HEK293 (cell line): ENCODE results near the gene HTT.

Source experiments
- CTCF ChIA-PET: fragments of 350-600 bp; formaldehyde crosslinking; extraction: SDS; loops from one replicate; lab custom pipeline; 2021; ENCODE audit warnings: antibody characterized with exemption; lab: Yijun Ruan, JAX
- POLR2A ChIA-PET: fragments of 300-600 bp; formaldehyde crosslinking; extraction: SDS; loops from one replicate; lab custom pipeline; 2020; ENCODE audit warnings: antibody characterized with exemption, inconsistent platforms; lab: Yijun Ruan, JAX
- H3K27ac ChIP-seq: fragments of 200-500 bp; sonication (Bioruptor generic); 2 replicates; pipeline ENCODE4 v1.5.1; 2014; ENCODE audit warnings: low read depth, low read length, control low read depth, inconsistent platforms; ENCODE audit errors: extremely low read depth
- H3K36me3 ChIP-seq, 2 experiments: fragments of 200-500 bp in 1 of 2; sonication (Bioruptor generic) in 1 of 2; 1 replicate in 1 of 2; 2 replicates in 1 of 2; pipeline ENCODE4 v1.5.1; 2014 to 2017; ENCODE audit warnings: inconsistent platforms in 2 of 2, low read length in 2 of 2; ENCODE audit not compliant: control insufficient read depth in 2 of 2, insufficient read depth in 1 of 2
- H3K4me1 ChIP-seq: fragments of 200-500 bp; sonication (Bioruptor generic); 2 replicates; pipeline ENCODE4 v1.5.1; 2014; ENCODE audit warnings: mild to moderate bottlenecking, low read length, inconsistent platforms; ENCODE audit not compliant: control insufficient read depth, insufficient read depth
- H3K4me3 ChIP-seq: 2 replicates; pipeline ENCODE4 v1.5.1; 2011; ENCODE audit warnings: low read depth, mild to moderate bottlenecking, control low read depth, low read length, moderate library complexity
- H3K9me3 ChIP-seq: fragments of 200-500 bp; sonication (Bioruptor generic); 2 replicates; pipeline ENCODE4 v1.5.1; 2014; ENCODE audit warnings: low read depth, low read length, inconsistent platforms; ENCODE audit not compliant: control insufficient read depth, insufficient read depth
- HIC1 ChIP-seq: fragments of 450-650 bp; formaldehyde crosslinking; IDR thresholded peaks from 2 replicates; pipeline ENCODE4 v1.5.1; 2016; ENCODE audit warnings: missing biosample characterization, missing genetic modification characterization
- KLF10 ChIP-seq: fragments of 450-650 bp; IDR thresholded peaks from 2 replicates; pipeline ENCODE4 v1.5.1; 2018; ENCODE audit warnings: missing biosample characterization, mild to moderate bottlenecking, missing genetic modification characterization
- KLF7 ChIP-seq: fragments of 450-650 bp; formaldehyde crosslinking; IDR thresholded peaks from 2 replicates; pipeline ENCODE4 v1.5.1; 2016; ENCODE audit warnings: missing biosample characterization, missing genetic modification characterization, borderline replicate concordance
- KLF9 ChIP-seq: fragments of 450-650 bp; formaldehyde crosslinking; IDR thresholded peaks from 2 replicates; pipeline ENCODE4 v1.5.1; 2016; ENCODE audit warnings: missing biosample characterization, missing genetic modification characterization, low read depth
- MEIS1 ChIP-seq: sonication (generic); formaldehyde crosslinking; IDR thresholded peaks from 2 replicates; pipeline ENCODE4 v1.8.1; 2022; ENCODE audit warnings: missing genetic modification reagents, mild to moderate bottlenecking, borderline replicate concordance
- MYNN ChIP-seq: fragments of 450-650 bp; formaldehyde crosslinking; IDR thresholded peaks from 2 replicates; pipeline ENCODE4 v1.5.1; 2016; ENCODE audit warnings: missing biosample characterization, missing genetic modification characterization, borderline replicate concordance
- PRDM1 ChIP-seq: fragments of 450-650 bp; formaldehyde crosslinking; IDR thresholded peaks from 2 replicates; pipeline ENCODE4; 2016; ENCODE audit warnings: missing biosample characterization, missing genetic modification characterization
- ZBTB1 ChIP-seq: fragments of 450-650 bp; formaldehyde crosslinking; IDR thresholded peaks from 2 replicates; pipeline ENCODE4 v1.5.1; 2016; ENCODE audit warnings: missing biosample characterization, missing genetic modification characterization
- ZBTB20 ChIP-seq: fragments of 450-650 bp; formaldehyde crosslinking; IDR thresholded peaks from 2 replicates; pipeline ENCODE4 v1.5.1; 2016; ENCODE audit warnings: missing biosample characterization, missing genetic modification characterization
- ZBTB26 ChIP-seq: fragments of 450-650 bp; formaldehyde crosslinking; optimal IDR thresholded peaks from 2 replicates; pipeline ENCODE3; 2016; ENCODE audit warnings: missing biosample characterization, mild to moderate bottlenecking, missing genetic modification characterization
- ZBTB8A ChIP-seq: fragments of 450-650 bp; formaldehyde crosslinking; IDR thresholded peaks from 2 replicates; pipeline ENCODE4 v1.5.1; 2016; ENCODE audit warnings: missing biosample characterization, missing genetic modification characterization
- ZNF114 ChIP-seq: fragments of 450-650 bp; formaldehyde crosslinking; IDR thresholded peaks from 2 replicates; pipeline ENCODE4 v1.5.0; 2017; ENCODE audit warnings: missing biosample characterization, missing genetic modification characterization
- ZNF133 ChIP-seq: fragments of 450-650 bp; formaldehyde crosslinking; IDR thresholded peaks from 2 replicates; pipeline ENCODE4 v1.5.1; 2016; ENCODE audit warnings: missing biosample characterization, missing genetic modification characterization
- ZNF174 ChIP-seq: fragments of 450-650 bp; formaldehyde crosslinking; IDR thresholded peaks from 2 replicates; pipeline ENCODE4 v1.5.0; 2017; ENCODE audit warnings: missing biosample characterization, mild to moderate bottlenecking, missing genetic modification characterization
- ZNF37A ChIP-seq: fragments of 450-650 bp; IDR thresholded peaks from 2 replicates; pipeline ENCODE4 v1.5.1; 2018; ENCODE audit warnings: missing biosample characterization, missing genetic modification characterization
- ZNF404 ChIP-seq: fragments of 450-650 bp; formaldehyde crosslinking; IDR thresholded peaks from 2 replicates; pipeline ENCODE4 v1.5.1; 2017; ENCODE audit warnings: missing biosample characterization, missing genetic modification characterization
- ZNF558 ChIP-seq: fragments of 450-650 bp; formaldehyde crosslinking; IDR thresholded peaks from 2 replicates; pipeline ENCODE4 v1.5.1; 2016; ENCODE audit warnings: missing biosample characterization, missing genetic modification characterization
- ZNF596 ChIP-seq: fragments of 450-650 bp; IDR thresholded peaks from 2 replicates; pipeline ENCODE4 v1.5.0; 2018; ENCODE audit warnings: missing biosample characterization, mild to moderate bottlenecking, missing genetic modification characterization, moderate library complexity
- ZNF629 ChIP-seq: fragments of 450-650 bp; formaldehyde crosslinking; IDR thresholded peaks from 2 replicates; pipeline ENCODE4 v1.5.1; 2017; ENCODE audit warnings: missing biosample characterization, missing genetic modification characterization
- ZNF654 ChIP-seq: fragments of 450-650 bp; formaldehyde crosslinking; IDR thresholded peaks from 2 replicates; pipeline ENCODE4 v1.5.1; 2016; ENCODE audit warnings: low read depth, missing biosample characterization, missing genetic modification characterization
- ZNF664 ChIP-seq: fragments of 450-650 bp; formaldehyde crosslinking; IDR thresholded peaks from 2 replicates; pipeline ENCODE4 v1.5.1; 2016; ENCODE audit warnings: missing biosample characterization, missing genetic modification characterization
- ZNF777 ChIP-seq: fragments of 450-650 bp; formaldehyde crosslinking; IDR thresholded peaks from 2 replicates; pipeline ENCODE4 v1.5.1; 2017; ENCODE audit warnings: missing biosample characterization, missing genetic modification characterization, borderline replicate concordance
- ZNF791 ChIP-seq: fragments of 450-650 bp; formaldehyde crosslinking; IDR thresholded peaks from 2 replicates; pipeline ENCODE4 v1.5.1; 2016; ENCODE audit warnings: missing biosample characterization, missing genetic modification characterization
- TF ChIP-seq, protein P1 (sequence below): fragments of 450-650 bp; formaldehyde crosslinking; IDR thresholded peaks from 2 replicates; pipeline ENCODE4 v1.5.1; 2016; ENCODE audit warnings: missing biosample characterization, missing genetic modification characterization
- TF ChIP-seq, protein P2 (sequence below): fragments of 450-650 bp; formaldehyde crosslinking; IDR thresholded peaks from 2 replicates; pipeline ENCODE4 v1.5.1; 2017; ENCODE audit warnings: missing biosample characterization, missing genetic modification characterization

Gene HTT

GRCh38 chr4:3029464-3029863, 45.0 kb upstream of the HTT start:
- POLR2A ChIA-PET = no interaction called here
- H3K4me1 ChIP-seq = no peaks in the 10 kb centered on the region
- no peak overlapping the region for H3K27ac ChIP-seq
- CTCF ChIA-PET = interaction anchor here (0.7 kb wide), 1 partner anchor 52 kb away, joined by 4 read pairs; no protein-coding TSS in a partner anchor
- H3K4me3 ChIP-seq = no peak overlapping the region
- no peaks in the 10 kb centered on the region for H3K9me3 ChIP-seq
- H3K36me3 ChIP-seq = no peaks in the 10 kb centered on the region
- no peak for TF ChIP-seq ZNF629
- TF ChIP-seq ZNF114 (tag by site-specific recombination) = no peak
- no peak for TF ChIP-seq ZNF558
- no peak for TF ChIP-seq ZNF777 (tag by site-specific recombination)
- no peak for TF ChIP-seq HIC1 (tag by site-specific recombination)
- no peak for TF ChIP-seq ZBTB20 (tag by site-specific recombination)
- no peak for TF ChIP-seq KLF10 (tag by site-specific recombination)
- TF ChIP-seq, protein P1, sequence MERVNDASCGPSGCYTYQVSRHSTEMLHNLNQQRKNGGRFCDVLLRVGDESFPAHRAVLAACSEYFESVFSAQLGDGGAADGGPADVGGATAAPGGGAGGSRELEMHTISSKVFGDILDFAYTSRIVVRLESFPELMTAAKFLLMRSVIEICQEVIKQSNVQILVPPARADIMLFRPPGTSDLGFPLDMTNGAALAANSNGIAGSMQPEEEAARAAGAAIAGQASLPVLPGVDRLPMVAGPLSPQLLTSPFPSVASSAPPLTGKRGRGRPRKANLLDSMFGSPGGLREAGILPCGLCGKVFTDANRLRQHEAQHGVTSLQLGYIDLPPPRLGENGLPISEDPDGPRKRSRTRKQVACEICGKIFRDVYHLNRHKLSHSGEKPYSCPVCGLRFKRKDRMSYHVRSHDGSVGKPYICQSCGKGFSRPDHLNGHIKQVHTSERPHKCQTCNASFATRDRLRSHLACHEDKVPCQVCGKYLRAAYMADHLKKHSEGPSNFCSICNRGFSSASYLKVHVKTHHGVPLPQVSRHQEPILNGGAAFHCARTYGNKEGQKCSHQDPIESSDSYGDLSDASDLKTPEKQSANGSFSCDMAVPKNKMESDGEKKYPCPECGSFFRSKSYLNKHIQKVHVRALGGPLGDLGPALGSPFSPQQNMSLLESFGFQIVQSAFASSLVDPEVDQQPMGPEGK = no peak
- no peak for TF ChIP-seq ZNF664 (tag by site-specific recombination)
- TF ChIP-seq ZBTB26 (tag by site-specific recombination) = no peak

- TF ChIP-seq ZNF404 (tag by site-specific recombination) (no peak), ZNF37A (tag by site-specific recombination) (no peak), ZNF174 (no peak)
- Histone ChIP-seq H3K4me1 (no peaks in the 10 kb centered on the region), H3K27ac (no peak overlapping the region), H3K36me3 (no peaks in the 10 kb centered on the region), H3K9me3 (no peaks in the 10 kb centered on the region), H3K4me3 (no peak overlapping the region)
- POLR2A ChIA-PET = no interaction called here
- CTCF ChIA-PET = interaction anchor here (0.6 kb wide), 1 partner anchor 57 kb away, joined by 3 read pairs; no protein-coding TSS in a partner anchor
Observed at GRCh38 chr4:3030566-3031356, 43.7 kb upstream of the HTT start.

- Histone ChIP-seq H3K4me3 (no peak overlapping the region), H3K9me3 (no peaks in the 10 kb centered on the region), H3K4me1 (no peaks in the 10 kb centered on the region), H3K27ac (no peak overlapping the region), H3K36me3 (no peaks in the 10 kb centered on the region)
- ChIA-PET CTCF (interaction anchor here (0.6 to 0.9 kb wide), 2 partner anchors 58 to 75 kb away, joined by 3 to 4 read pairs; no protein-coding TSS in a partner anchor), POLR2A (no interaction called here)
- TF ChIP-seq, protein P2, sequence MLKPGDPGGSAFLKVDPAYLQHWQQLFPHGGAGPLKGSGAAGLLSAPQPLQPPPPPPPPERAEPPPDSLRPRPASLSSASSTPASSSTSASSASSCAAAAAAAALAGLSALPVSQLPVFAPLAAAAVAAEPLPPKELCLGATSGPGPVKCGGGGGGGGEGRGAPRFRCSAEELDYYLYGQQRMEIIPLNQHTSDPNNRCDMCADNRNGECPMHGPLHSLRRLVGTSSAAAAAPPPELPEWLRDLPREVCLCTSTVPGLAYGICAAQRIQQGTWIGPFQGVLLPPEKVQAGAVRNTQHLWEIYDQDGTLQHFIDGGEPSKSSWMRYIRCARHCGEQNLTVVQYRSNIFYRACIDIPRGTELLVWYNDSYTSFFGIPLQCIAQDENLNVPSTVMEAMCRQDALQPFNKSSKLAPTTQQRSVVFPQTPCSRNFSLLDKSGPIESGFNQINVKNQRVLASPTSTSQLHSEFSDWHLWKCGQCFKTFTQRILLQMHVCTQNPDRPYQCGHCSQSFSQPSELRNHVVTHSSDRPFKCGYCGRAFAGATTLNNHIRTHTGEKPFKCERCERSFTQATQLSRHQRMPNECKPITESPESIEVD (tag by site-specific recombination) = no peak
- TF ChIP-seq ZNF596 (tag by site-specific recombination) (no peak), ZNF133 (tag by site-specific recombination) (no peak), ZNF791 (no peak), KLF7 (tag by site-specific recombination) (no peak), PRDM1 (no peak), MEIS1 (no peak), ZNF654 (no peak), MYNN (tag by site-specific recombination) (no peak), KLF9 (no peak), ZBTB1 (no peak), ZBTB8A (no peak)
Observed at GRCh38 chr4:3031357-3032082, 43.0 kb upstream of the HTT start.
